ENCODE results near the gene LNPEP. TPM values are rescaled to one million over a fixed set of nuclear protein-coding genes. Genes with fewer than 3 reads are reported as not detected.

The LNPEP gene
- total and polyA plus RNA-seq, 4 donors = 4.6 to 78.9 (median 19.0) TPM

GRCh38 chr5:97010606-97011005, 74.7 kb downstream of the LNPEP start:
- H3K27ac ChIP-seq (ENCODE audit: low read depth in 1 of 2, low read length in 1 of 2) = no peak overlapping the region
- H3K9ac ChIP-seq (ENCODE audit: insufficient read depth in 1 of 2, low read length in 2 of 2) = no peak overlapping the region
- ATAC-seq (ENCODE audit: insufficient read depth, low FRiP score) (no peak), DNase-seq (no peak)
- WGBS, 2 donors = 46 to 68% methylated on average over 3 of the region's 3 CpGs
- no peak for TF ChIP-seq CTCF (IDR thresholded peaks at IDR 0.05; ENCODE audit: control extremely low read depth, extremely low read depth)
- no peaks in the 10 kb centered on the region for H3K9me3 ChIP-seq (ENCODE audit: control insufficient read depth in 4 of 4, insufficient read depth in 3 of 4, low read length in 3 of 4)
- peaks cover 0 to 8% (median 0%) of the 10 kb centered on the region in 5 donors for H3K4me1 ChIP-seq (ENCODE audit: control insufficient read depth in 5 of 5, insufficient read depth in 5 of 5, low read length in 5 of 5)
- no peak overlapping the region for H3K4me3 ChIP-seq
- H3K36me3 ChIP-seq (ENCODE audit: control insufficient read depth in 4 of 4, insufficient read depth in 4 of 4, low read length in 4 of 4) = peaks cover 7 to 18% (median 12%) of the 10 kb centered on the region in 4 donors
- no peaks in the 10 kb centered on the region for H3K27me3 ChIP-seq (ENCODE audit: control insufficient read depth in 3 of 3, insufficient read depth in 3 of 3, low read length in 2 of 3)

GRCh38 chr5:97011567-97011966, 75.7 kb downstream of the LNPEP start:
- ATAC-seq (ENCODE audit: insufficient read depth, low FRiP score) = no peak
- no peaks in the 10 kb centered on the region for H3K27me3 ChIP-seq (ENCODE audit: control insufficient read depth in 3 of 3, insufficient read depth in 3 of 3, low read length in 2 of 3)
- WGBS, 2 donors = 95 to 99% methylated on average over 2 of the region's 2 CpGs
- no peak for DNase-seq
- peaks cover 8 to 22% (median 15%) of the 10 kb centered on the region in 4 donors for H3K36me3 ChIP-seq (ENCODE audit: control insufficient read depth in 4 of 4, insufficient read depth in 4 of 4, low read length in 4 of 4)
- no peak overlapping the region for H3K4me3 ChIP-seq
- no peak for TF ChIP-seq CTCF (IDR thresholded peaks at IDR 0.05; ENCODE audit: control extremely low read depth, extremely low read depth)
- H3K27ac ChIP-seq (ENCODE audit: low read depth in 1 of 2, low read length in 1 of 2) = no peak overlapping the region
- H3K9me3 ChIP-seq (ENCODE audit: control insufficient read depth in 4 of 4, insufficient read depth in 3 of 4, low read length in 3 of 4) = no peaks in the 10 kb centered on the region
- no peak overlapping the region for H3K9ac ChIP-seq (ENCODE audit: insufficient read depth in 1 of 2, low read length in 2 of 2)
- peaks cover 0 to 8% (median 0%) of the 10 kb centered on the region in 5 donors for H3K4me1 ChIP-seq (ENCODE audit: control insufficient read depth in 5 of 5, insufficient read depth in 5 of 5, low read length in 5 of 5)

- Histone ChIP-seq H3K27me3 (ENCODE audit: control insufficient read depth in 3 of 3, insufficient read depth in 3 of 3, low read length in 2 of 3) (no peaks in the 10 kb centered on the region), H3K36me3 (ENCODE audit: control insufficient read depth in 4 of 4, insufficient read depth in 4 of 4, low read length in 4 of 4) (peaks cover 4 to 29% (median 16%) of the 10 kb centered on the region in 4 donors), H3K4me1 (ENCODE audit: control insufficient read depth in 5 of 5, insufficient read depth in 5 of 5, low read length in 5 of 5) (no peaks in the 10 kb centered on the region), H3K27ac (ENCODE audit: low read depth in 1 of 2, low read length in 1 of 2) (no peak overlapping the region), H3K9me3 (ENCODE audit: control insufficient read depth in 4 of 4, insufficient read depth in 3 of 4, low read length in 3 of 4) (no peaks in the 10 kb centered on the region), H3K4me3 (no peak overlapping the region), H3K9ac (ENCODE audit: insufficient read depth in 1 of 2, low read length in 2 of 2) (no peak overlapping the region)
- 83 to 92% methylated on average over 5 of the region's 5 CpGs for WGBS, 2 donors
- ATAC-seq (ENCODE audit: insufficient read depth, low FRiP score) = no peak
- DNase-seq = no peak
- TF ChIP-seq CTCF (IDR thresholded peaks at IDR 0.05; ENCODE audit: control extremely low read depth, extremely low read depth) = no peak
Measured at GRCh38 chr5:97019435-97020117, 83.7 kb downstream of the LNPEP start.

Measured in lung (tissue), 12 donors.